GM21381 (cell line): ENCODE results near the gene EVA1A.

Experiments
- ATAC-seq: cut with Tn5 transposase; IDR thresholded peaks from one replicate; pipeline ENCODE4 v1.9.1; 2021; ENCODE audit warnings: mild to moderate bottlenecking, moderate library complexity; ENCODE audit not compliant: unreplicated experiment

Gene EVA1A

DNA sequence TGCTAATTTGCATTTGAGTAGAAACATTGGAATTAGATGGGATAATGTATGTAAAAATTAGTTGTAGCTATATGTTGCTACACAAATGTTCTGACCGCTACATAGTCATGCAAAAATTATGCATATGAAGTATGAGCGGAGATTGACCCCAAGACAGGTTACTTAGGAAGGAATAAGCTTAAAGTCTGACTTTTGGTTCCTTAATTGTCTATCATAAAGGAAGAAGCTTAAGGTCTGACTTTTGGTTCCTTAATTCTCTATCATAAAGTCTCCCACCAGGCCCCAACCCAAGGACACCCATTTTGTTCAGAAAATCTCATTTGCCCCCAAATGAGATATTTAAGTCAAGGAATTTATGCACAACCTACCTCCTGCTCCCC is 106.5 kb downstream of the EVA1A start:
- no peak for ATAC-seq

DNA sequence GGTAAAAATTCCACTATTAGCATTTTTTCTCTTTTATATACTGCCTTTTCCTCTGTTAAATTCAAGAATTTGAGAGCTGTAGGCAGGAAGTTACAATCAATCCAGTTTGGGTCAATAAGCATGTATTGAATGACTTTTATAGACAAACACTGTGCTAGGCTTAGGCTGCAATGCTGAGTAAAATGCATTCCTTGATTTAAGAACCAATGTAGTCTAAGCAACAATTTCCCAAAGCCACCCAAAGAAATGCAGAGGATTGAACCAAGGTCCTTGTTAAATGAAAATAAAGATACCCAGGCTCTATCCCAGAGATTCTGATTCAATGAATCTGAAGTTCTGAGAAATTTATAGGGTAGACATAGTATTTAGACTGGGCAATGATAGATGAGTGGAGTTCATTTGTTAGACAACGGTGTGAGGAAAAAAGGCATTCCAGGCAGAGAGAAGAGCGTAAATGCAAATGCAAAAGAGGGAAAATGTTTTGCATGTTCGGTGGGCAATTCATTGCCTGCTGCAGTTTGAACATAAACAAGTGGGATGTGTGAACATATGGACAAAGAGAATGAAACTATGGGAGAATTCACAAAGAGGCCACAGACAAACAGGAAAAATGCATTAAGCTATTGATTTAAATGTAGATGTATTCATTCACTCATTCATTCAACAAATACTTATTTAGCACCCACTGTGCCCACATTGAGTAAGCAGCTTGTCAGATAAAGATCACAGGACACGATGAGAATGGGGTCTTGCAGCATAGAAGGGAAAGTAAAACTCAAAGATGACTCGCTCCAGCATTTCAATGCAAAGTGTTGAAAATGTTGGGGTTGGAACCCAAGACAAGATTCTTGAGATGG is 107.1 kb downstream of the EVA1A start:
- no peak for ATAC-seq

DNA sequence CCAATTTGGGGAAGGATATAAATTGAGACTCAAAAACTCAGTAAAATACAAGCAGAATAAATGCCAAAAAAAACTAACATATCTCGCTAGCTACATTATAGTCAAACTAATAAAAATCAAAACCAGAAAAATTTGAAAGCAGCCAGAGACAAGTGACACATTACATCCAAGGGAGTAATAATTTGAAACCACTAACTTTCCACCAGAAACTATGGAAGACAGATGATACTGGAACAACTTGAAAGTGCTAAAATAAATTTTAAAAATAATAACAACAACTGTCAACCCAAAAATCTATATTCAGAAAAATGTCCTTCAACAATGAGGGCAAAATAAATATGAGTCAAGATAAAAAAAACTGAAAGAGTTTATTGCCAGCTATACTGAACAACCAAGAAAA is 110.7 kb downstream of the EVA1A start:
- ATAC-seq: no peak

DNA sequence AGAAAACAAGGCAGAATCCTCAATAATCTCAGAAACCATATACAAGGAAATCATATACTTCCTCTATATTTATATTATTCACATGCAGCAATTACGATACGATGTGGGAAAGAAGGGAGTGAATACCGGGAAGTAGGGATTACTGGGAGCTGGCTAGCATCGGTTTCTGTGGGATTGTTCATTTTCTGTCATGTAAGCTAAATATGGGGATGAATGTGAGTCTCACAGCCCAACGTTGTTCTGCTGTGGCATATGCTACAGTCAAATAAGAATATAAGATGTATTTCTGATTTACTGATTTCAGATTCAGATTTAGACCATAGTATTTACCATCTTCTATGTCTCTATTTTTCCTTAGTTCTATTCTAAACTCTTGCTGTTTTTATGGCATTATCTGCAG is 113.6 kb downstream of the EVA1A start:
- no peak for ATAC-seq
